GM18526 (cell line): Measurements from ENCODE around the gene DHRS9.

Experiments used
- POLR2A ChIP-seq: IDR thresholded peaks from 3 replicates; pipeline ENCODE4 v1.6.1; 2011; ENCODE audit not compliant: insufficient read length; ENCODE audit errors: extremely low read depth

DHRS9 gene

DNA sequence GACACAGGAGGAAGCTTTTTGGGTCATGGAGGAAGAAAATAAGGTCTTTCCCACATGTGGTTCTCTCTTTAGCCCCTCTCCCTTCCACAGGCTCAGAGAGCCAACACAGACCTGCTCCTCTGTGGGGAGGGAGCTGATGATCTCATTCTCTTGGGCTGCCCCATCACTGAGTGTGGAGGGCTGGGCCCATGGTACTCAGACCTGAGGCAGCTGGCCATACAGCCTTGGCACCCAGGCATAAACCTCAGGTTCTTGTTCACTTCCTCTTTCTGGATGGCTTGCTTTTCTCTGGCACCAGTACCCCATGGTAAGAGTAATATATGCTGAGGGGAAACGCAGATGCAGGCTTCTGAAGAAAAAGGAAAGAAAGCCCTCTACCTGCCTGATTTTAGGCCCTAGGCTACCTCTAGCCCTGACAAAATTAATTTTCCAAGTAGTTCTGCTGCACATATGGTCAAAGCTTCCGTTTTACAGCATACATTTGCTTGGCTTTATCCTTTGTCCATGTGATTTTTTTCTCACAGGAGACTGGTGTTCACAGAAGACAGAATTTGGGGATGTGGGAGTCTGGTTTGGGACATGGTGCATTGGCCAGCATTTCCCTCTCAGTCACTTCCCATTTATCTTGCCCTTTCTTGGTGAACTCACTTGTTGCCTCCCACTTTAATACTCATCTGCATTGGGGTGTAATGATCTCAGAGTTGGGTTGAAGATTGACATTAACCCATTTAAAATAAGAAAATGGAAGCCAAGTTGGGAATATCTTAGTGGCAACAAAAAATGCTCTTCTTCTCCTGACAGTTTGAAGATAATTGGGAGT, 11.1 kb downstream of the DHRS9 start:
- no peak for TF ChIP-seq POLR2A

DNA sequence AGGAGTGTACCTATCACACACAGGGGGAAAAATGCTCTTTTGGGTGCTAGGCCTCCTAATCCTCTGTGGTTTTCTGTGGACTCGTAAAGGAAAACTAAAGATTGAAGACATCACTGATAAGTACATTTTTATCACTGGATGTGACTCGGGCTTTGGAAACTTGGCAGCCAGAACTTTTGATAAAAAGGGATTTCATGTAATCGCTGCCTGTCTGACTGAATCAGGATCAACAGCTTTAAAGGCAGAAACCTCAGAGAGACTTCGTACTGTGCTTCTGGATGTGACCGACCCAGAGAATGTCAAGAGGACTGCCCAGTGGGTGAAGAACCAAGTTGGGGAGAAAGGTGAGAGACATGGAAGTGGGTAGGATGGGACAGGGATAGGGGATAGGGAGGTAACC, 12.2 kb downstream of the DHRS9 start:
- TF ChIP-seq POLR2A = no peak

- no peak for TF ChIP-seq POLR2A
Observed at GRCh38 chr2:169082995-169083394, 13.6 kb downstream of the DHRS9 start.

DNA sequence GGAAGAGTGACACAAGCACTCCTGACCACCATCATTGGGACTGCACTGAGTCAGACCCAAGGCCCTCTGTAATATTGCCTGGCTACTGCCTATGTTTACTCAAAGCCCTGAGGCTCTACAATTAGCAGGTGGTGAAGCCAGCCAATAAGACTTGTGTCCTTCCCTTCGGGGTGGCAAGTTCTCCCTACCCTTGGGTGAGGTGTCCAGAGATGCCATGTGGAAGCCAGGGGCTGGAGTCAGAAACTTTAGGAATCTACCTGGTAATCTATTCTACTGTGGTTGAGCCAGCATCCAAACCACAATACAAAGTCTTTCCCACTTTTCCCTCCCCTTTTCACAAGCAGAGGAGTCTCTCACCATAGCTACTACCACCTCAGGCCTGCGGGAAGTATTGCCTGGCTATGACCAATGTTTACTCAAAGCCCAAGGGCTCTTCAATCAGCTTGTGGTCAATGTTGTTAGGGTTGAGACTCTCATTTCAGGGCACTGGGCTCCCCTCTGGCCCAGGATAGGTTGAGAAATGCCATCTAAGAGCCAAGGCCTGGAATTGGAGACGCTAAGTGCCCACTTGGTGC, 17.6 kb downstream of the DHRS9 start:
- TF ChIP-seq POLR2A = no peak

GRCh38 chr2:169087757-169088379, 18.5 kb downstream of the DHRS9 start:
- TF ChIP-seq POLR2A = no peak

DNA sequence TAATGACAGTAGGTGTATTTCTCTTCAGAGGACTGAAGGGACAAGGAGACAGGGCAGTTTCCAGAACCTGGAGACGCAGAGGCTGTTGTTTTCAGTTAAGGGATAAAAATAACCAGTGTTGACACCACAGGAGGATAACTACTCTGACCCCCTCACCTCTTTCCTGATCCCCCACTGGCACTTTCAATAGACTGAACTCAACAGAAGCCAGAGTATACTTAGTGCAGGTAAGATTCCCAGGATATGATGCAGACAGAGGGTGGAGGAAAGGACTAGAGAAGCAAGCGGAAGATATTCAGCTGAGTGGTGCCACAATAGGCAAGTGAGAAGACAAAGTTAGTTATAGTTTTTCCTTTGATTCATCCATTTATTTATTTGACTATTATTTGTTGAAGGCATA, 19.8 kb downstream of the DHRS9 start:
- TF ChIP-seq POLR2A = no peak

DNA sequence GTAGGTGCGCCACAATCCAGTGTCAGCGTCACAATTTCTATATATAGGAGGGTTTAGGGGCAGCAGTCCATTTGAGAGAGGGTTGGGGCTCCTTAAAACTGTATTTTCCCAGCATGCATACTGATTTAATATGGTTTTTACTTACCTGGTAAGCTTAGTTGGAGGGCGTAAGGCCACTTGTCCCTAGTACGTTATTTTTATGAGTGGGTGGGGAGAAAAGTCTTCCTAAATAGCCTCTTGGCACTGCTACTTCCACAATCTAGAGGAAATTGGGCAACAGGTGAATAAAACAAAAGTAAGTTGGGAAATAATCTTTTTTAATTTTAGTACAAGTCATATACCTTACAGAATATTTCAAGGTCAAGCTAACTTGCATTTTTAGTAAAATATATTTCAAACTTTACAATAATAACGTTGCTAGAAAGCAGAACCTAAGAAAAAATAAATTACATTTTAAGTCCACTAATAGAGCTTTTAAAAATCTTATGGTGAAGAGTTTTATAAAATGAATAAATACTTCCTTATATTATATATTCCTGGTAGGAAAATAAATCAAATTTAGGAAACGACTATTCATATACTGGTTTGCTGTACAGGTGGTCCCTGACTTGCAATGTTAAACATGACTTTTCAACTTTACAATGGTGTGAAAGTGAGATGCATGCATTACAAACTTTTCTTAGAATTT, 20.9 kb downstream of the DHRS9 start:
- no peak for TF ChIP-seq POLR2A

DNA sequence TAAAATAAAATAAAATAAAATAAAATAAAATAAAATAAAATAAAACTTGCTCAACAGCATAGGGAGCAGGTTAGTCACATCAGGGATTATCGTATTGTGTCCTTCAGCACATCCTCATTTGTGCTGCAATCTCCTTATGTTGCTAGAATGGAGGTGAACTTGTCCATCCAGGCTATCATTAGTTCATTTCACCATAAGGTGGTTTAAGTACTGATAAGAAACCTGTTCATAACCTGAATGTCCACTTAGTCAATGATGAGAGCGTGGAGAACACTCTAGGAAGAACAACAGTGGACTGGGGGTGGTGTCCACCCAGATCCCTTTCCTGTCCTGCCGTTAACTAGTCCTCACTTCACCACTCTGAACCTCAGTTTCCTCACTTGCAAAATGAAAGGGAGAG, 21.9 kb downstream of the DHRS9 start:
- no peak for TF ChIP-seq POLR2A

GRCh38 chr2:169091761-169092519, 22.6 kb downstream of the DHRS9 start:
- no peak for TF ChIP-seq POLR2A

DNA sequence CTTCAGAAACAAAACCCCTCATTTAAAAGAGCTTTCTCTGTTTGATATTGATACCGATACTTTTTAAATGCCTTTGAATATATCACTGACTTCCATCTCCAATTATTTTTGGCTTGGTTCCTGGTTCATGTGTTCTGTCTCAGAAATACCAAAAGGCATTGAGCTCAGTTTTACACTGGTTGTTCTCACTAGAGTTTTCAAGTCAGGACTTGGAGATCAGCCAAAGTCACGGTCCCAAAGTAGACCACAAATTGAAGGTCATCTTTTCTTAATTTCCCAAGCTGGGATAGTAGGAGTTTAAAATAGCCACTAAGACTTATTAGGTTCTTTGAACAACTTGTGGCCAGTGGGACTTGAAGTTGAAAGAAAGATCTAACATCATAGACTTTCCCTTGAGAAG, 24.2 kb downstream of the DHRS9 start:
- no peak for TF ChIP-seq POLR2A

DNA sequence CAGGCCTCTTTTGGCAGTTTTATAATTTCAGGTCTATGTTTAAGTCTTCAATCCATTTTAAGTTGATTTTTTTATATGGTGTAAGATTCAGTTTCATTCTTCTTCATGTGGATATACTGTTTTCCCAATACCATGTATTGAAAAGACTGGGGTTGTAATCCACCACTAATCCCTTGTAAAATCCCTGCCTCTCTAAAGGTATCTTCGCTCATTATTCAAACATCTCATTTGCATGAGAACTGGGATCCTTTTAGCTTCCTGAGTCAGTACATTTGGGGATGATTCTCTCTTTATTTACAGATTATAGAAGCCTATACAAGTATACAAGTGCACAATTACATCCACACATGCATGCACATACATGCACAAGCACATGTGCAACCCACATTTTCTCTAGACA, 25.3 kb downstream of the DHRS9 start:
- TF ChIP-seq POLR2A = no peak

DNA sequence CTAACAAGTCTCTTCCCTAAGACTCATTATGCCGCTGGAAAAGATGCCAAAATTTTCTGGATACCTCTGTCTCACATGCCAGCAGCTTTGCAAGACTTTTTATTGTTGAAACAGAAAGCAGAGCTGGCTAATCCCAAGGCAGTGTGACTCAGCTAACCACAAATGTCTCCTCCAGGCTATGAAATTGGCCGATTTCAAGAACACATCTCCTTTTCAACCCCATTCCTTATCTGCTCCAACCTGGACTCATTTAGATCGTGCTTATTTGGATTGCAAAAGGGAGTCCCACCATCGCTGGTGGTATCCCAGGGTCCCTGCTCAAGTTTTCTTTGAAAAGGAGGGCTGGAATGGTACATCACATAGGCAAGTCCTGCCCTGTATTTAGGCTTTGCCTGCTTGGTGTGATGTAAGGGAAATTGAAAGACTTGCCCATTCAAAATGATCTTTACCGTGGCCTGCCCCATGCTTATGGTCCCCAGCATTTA, 26.3 kb downstream of the DHRS9 start:
- no peak for TF ChIP-seq POLR2A

GRCh38 chr2:169104848-169105247, 35.5 kb downstream of the DHRS9 start:
- no peak for TF ChIP-seq POLR2A

- no peak for TF ChIP-seq POLR2A
Observed at GRCh38 chr2:169105476-169105875, 36.1 kb downstream of the DHRS9 start.

- no peak for TF ChIP-seq POLR2A
Observed at GRCh38 chr2:169106134-169106533, 36.8 kb downstream of the DHRS9 start.
